ENCODE measurements around the gene ADAMTS13. TPM values are rescaled to one million over a fixed set of nuclear protein-coding genes. Genes with fewer than 3 reads are reported as not detected.

ADAMTS13 gene
- total RNA-seq, 2 experiments from 2014 or later, result 2.2 to 2.6 TPM

- ChIA-PET POLR2A (interaction anchor here (1.5 to 2.0 kb wide), 2 partner anchors 20 to 458 kb away, joined by 4 to 8 read pairs; partner anchors contain the start of gene GTF3C5), CTCF (no interaction called here)
- Histone ChIP-seq H3K9me3 (ENCODE audit: control insufficient read depth in 1 of 2, insufficient read depth in 1 of 2, low read length in 2 of 2) (no peaks in the 10 kb centered on the region), H3K27me3 (ENCODE audit: control insufficient read depth in 1 of 2, insufficient read depth in 2 of 2, low read length in 2 of 2) (peaks cover 0 to 3% of the 10 kb centered on the region in 2 experiments), H3K4me3 (ENCODE audit: low read length) (no peak overlapping the region), H3K36me3 (ENCODE audit: insufficient read depth, low read length) (no peaks in the 10 kb centered on the region), H3K4me1 (ENCODE audit: insufficient read depth, low read length) (peaks cover 6% of the 10 kb centered on the region), H3K27ac (ENCODE audit: low read depth in 1 of 2, low read length in 2 of 2) (no peak overlapping the region)
- DNase-seq (no peak), ATAC-seq (ENCODE audit: poor library complexity) (no peak)
- Mint-ChIP-seq H3K9me3 (no peaks in the 10 kb centered on the region), H3K27ac (no peak overlapping the region), H3K36me3 (ENCODE audit: low read depth) (no peaks in the 10 kb centered on the region), H3K27me3 (no peaks in the 10 kb centered on the region), H3K4me1 (ENCODE audit: low read depth) (peaks cover 6% of the 10 kb centered on the region), H3K4me3 (no peak overlapping the region)
- intact Hi-C loops (cut with DNase I, micrococcal nuclease), result loop anchor here (5.0 kb wide), 2 partner anchors 136 to 511 kb away; partner anchors contain the start of gene GFI1B (in 1 of the 2)
- TF ChIP-seq, protein P1, sequence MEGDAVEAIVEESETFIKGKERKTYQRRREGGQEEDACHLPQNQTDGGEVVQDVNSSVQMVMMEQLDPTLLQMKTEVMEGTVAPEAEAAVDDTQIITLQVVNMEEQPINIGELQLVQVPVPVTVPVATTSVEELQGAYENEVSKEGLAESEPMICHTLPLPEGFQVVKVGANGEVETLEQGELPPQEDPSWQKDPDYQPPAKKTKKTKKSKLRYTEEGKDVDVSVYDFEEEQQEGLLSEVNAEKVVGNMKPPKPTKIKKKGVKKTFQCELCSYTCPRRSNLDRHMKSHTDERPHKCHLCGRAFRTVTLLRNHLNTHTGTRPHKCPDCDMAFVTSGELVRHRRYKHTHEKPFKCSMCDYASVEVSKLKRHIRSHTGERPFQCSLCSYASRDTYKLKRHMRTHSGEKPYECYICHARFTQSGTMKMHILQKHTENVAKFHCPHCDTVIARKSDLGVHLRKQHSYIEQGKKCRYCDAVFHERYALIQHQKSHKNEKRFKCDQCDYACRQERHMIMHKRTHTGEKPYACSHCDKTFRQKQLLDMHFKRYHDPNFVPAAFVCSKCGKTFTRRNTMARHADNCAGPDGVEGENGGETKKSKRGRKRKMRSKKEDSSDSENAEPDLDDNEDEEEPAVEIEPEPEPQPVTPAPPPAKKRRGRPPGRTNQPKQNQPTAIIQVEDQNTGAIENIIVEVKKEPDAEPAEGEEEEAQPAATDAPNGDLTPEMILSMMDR (IDR thresholded peaks at IDR 0.05), result no peak
Measured at GRCh38 chr9:133488686-133489252, 66.6 kb downstream of the ADAMTS13 start.

GRCh38 chr9:133489253-133490190 is 67.4 kb downstream of the ADAMTS13 start:
- ATAC-seq (ENCODE audit: poor library complexity), result no peak
- ChIA-PET POLR2A (no interaction called here), CTCF (no interaction called here)
- no peak overlapping the region for H3K4me3 Mint-ChIP-seq
- H3K27me3 Mint-ChIP-seq, result no peaks in the 10 kb centered on the region
- no peaks in the 10 kb centered on the region for H3K36me3 Mint-ChIP-seq (ENCODE audit: low read depth)
- no peak overlapping the region for H3K4me3 ChIP-seq (ENCODE audit: low read length)
- TF ChIP-seq, protein P1 (IDR thresholded peaks at IDR 0.05), result no peak
- intact Hi-C loops (cut with DNase I, micrococcal nuclease), result loop anchor here (5.0 kb wide), 2 partner anchors 137 to 512 kb away; partner anchors contain the start of gene GFI1B (in 1 of the 2)
- H3K27ac ChIP-seq (ENCODE audit: low read depth in 1 of 2, low read length in 2 of 2), result no peak overlapping the region
- peaks cover 0 to 3% of the 10 kb centered on the region in 2 experiments for H3K27me3 ChIP-seq (ENCODE audit: control insufficient read depth in 1 of 2, insufficient read depth in 2 of 2, low read length in 2 of 2)
- H3K4me1 Mint-ChIP-seq (ENCODE audit: low read depth), result peaks cover 6% of the 10 kb centered on the region
- peaks cover 6% of the 10 kb centered on the region for H3K4me1 ChIP-seq (ENCODE audit: insufficient read depth, low read length)
- no peak for DNase-seq
- H3K9me3 ChIP-seq (ENCODE audit: control insufficient read depth in 1 of 2, insufficient read depth in 1 of 2, low read length in 2 of 2), result no peaks in the 10 kb centered on the region
- H3K9me3 Mint-ChIP-seq, result no peaks in the 10 kb centered on the region
- no peaks in the 10 kb centered on the region for H3K36me3 ChIP-seq (ENCODE audit: insufficient read depth, low read length)
- H3K27ac Mint-ChIP-seq, result peak overlapping the region; percentile 10

GRCh38 chr9:133490201-133490681 is 68.1 kb downstream of the ADAMTS13 start:
- ChIA-PET POLR2A (no interaction called here), CTCF (no interaction called here)
- DNase-seq (no peak), ATAC-seq (ENCODE audit: poor library complexity) (no peak)
- Mint-ChIP-seq H3K27me3 (no peaks in the 10 kb centered on the region), H3K4me3 (no peak overlapping the region), H3K9me3 (no peaks in the 10 kb centered on the region), H3K36me3 (ENCODE audit: low read depth) (no peaks in the 10 kb centered on the region), H3K4me1 (ENCODE audit: low read depth) (peaks cover 6% of the 10 kb centered on the region), H3K27ac (no peak overlapping the region)
- Histone ChIP-seq H3K4me3 (ENCODE audit: low read length) (no peak overlapping the region), H3K27me3 (ENCODE audit: control insufficient read depth in 1 of 2, insufficient read depth in 2 of 2, low read length in 2 of 2) (peaks cover 0 to 3% of the 10 kb centered on the region in 2 experiments), H3K36me3 (ENCODE audit: insufficient read depth, low read length) (no peaks in the 10 kb centered on the region), H3K27ac (ENCODE audit: low read depth in 1 of 2, low read length in 2 of 2) (no peak overlapping the region), H3K9me3 (ENCODE audit: control insufficient read depth in 1 of 2, insufficient read depth in 1 of 2, low read length in 2 of 2) (no peaks in the 10 kb centered on the region), H3K4me1 (ENCODE audit: insufficient read depth, low read length) (peaks cover 6% of the 10 kb centered on the region)
- TF ChIP-seq, protein P1 (IDR thresholded peaks at IDR 0.05), result no peak
- intact Hi-C loops (cut with DNase I, micrococcal nuclease), result no loop called here

All from CD4-positive, alpha-beta T cell (primary cell).